GM15510 (cell line): ENCODE data around the gene ASB5.

Source experiments
- POLR2A ChIP-seq: IDR thresholded peaks from 3 replicates; pipeline ENCODE4 v1.6.1; 2011; ENCODE audit warnings: borderline replicate concordance; ENCODE audit not compliant: insufficient read length; ENCODE audit errors: extremely low read depth

The ASB5 gene

DNA sequence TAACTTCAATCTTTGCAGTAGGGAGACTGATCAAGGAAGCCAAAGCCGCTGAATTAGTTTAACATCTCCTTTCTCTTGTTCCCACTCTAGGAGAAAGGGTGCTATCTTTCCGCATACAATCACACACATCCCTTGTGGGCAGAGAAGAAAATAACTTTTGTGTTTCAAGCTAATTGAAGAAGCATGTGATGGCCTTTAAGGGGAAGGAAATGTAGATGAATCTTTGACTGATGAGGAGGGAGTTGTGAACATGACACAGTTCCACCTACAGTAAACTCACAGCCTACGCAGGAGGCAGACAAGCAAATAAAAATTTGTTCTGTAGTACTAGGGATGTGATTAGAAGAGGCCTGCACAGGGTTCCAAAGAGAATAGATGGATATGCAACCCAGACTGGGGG is 58.9 kb downstream of the ASB5 start:
- no peak for TF ChIP-seq POLR2A

DNA sequence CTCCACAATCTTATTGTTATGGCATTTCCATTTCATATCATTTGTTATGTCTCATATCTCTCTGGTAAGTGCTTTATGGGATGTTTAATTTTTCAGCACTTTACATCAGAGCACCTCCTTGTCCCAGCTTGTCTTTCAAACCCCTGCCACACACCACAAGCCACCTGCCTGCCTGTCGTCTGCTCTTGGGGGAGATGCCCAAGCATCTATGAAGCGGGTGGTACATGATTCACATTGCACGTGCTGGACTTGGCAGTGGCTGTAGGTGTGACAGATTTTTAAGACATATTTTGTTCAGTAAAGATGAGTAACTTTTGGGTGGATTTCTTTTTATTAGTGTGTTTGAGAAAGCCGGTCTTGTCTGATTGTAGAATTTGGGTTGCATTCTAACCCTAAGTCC is 59.5 kb downstream of the ASB5 start:
- TF ChIP-seq POLR2A, result no peak

DNA sequence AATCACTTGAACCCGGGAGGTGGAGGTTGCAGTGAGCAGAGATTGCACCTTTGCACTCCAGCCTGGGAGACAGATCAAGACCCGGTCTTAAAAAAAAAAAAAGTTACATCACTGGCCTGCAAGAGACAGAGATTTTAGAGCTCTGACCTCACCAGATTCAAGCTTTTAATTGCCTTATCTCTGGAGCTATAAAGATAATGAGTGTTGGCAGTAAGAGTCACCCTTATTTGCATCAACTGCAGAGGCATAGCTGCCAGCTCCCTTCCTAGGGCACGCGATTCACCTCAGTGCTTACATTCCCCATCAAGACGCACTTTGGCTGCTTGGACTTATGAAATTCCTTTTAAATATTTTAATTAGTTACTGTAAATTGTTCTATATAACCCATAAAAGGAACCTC is 61.2 kb downstream of the ASB5 start:
- no peak for TF ChIP-seq POLR2A

DNA sequence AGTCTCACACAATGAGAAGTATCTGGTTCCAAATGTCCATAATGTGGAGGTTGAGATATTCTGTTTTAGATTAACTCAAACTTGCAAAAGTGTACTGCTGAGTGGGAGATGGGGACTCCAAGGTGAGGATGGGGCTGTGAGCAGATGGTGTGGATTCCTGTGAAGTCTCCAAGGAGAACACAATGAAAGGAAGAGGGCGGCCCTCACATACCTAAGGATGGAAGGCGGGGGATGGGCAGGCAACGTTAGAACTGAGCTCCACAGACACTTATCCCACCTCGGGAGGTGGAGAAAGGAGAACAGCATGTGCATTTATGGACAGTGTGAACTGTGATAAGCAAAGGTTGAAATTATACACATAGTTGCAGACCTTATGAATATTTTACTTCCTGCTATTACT is 63.7 kb downstream of the ASB5 start:
- no peak for TF ChIP-seq POLR2A

DNA sequence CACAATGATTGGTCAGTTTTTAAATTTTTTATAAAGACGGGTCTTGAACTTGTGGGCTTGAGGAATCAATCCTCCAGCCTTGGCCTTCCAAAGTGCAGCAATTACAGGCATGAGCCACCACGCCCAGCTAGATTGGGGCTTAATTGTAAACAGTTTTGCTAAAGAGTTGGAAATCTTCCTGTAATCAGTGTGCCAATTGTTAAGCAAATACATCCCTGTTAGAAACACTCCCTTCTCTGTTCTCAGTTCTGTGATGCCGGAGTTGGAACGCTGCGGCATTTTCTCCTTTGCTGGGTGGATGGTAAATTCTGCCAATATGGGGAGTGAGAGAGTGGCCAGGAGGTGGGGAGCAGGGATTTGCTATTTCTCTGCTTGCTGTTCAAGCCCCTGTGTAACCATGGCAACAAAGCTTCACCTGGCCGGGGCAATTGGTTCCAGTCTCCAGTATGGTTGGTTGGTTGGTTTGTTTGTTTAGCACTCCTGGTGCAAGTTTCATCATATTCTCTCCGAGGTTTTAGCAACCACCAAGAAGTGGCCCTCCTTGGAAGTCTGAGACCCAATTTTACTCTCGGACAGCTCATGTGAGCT is 70.6 kb downstream of the ASB5 start:
- TF ChIP-seq POLR2A, result no peak

DNA sequence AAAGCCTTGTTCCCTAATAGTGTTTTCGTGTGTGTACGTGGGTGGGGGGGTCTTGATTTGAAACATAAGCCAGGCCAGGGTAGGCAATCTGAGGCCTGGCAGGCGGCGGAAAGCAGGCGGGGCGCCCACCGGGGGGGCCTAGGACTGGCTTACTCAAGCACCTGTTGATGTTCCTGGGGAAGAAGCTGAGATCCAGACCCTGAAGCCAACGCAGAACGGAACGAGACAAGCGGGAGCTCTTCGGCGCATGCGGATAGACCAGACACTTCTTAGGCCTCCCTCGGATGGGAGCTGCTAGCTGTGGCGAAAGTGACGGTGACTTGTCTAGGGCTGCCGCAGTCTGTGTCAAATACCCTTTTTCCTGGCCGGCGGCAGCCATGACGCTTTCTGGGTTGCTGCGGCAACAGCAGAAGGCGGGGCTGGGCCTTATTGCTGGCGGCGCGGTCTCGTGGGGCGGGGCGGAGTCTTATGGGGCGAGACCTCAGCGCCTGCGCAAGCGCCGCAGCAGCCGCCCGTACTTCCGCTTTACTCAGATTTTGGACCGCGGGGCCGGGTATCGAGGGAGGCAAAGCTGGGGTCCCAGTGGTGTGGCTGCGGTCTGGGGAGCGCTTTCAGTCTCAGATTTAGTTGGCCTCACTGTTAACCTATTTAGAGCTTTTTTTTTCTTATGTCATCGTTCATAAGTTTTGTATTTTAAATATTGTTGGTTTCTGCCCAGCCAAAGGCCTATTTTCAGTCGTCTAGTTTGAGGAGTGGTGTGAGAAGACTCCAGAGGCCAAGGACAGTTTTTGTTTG is 73.6 kb downstream of the ASB5 start, which contains the start of gene SPATA4:
TSS of gene SPATA4 (minus strand) at position 402 of the 795 bp plus-strand sequence. CDS start at position 379, 23 bp downstream.
- no peak for TF ChIP-seq POLR2A

DNA sequence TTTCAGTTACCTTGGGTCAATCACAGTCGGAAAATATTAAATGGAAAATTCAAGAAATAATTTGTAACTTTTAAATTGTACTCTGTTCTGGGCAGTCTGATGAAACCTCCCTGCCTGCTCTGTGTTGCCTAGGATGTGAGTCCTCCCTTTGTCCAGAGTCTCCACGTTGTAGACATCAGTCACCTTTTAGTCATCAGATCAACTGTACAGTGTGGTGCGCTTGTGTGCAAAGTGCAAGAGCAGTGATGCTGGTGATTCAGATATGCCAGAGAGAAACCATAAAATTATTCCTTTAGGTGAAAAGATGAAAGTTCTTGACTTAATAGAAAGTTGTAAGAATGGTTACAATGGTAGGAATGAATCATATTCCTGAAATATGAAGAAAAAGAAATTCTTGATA is 75.1 kb downstream of the ASB5 start:
- TF ChIP-seq POLR2A, result no peak

DNA sequence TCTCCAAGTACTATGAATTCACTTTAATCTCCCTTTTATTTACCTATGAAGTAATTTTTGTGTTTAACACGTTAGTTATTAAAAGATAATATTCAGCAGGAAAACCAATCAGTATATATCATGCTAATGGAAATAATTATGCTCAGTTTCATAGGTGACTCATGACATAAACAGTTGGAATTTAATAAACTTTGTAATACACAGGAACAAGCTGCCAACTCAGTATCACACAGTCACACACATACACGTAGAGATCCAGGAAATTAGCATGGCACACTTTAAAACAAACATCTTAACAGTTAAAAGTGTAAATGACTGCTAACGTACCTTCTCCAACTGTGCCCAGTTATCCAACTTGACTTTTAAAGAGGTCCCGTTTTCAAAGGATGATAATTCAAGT is 75.9 kb downstream of the ASB5 start:
- TF ChIP-seq POLR2A, result no peak

DNA sequence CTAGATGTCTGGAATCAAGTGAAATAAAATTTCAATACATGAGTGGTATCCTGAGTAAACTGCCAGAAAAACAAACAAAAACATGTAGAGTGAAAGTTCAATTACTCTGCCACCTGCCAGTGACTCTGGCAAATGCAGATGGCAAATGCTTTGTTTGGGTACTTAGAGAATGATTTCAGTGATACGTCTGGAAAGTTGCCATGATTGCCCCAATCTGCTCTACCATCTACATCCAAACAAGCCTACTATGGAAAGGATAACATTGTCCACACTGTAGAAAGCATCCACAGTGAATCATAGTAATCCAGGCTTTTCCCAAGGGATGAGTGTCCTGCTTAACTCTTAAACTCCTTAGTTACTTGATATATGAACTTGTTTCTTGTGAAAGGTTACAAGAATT is 77.0 kb downstream of the ASB5 start:
- TF ChIP-seq POLR2A, result no peak

DNA sequence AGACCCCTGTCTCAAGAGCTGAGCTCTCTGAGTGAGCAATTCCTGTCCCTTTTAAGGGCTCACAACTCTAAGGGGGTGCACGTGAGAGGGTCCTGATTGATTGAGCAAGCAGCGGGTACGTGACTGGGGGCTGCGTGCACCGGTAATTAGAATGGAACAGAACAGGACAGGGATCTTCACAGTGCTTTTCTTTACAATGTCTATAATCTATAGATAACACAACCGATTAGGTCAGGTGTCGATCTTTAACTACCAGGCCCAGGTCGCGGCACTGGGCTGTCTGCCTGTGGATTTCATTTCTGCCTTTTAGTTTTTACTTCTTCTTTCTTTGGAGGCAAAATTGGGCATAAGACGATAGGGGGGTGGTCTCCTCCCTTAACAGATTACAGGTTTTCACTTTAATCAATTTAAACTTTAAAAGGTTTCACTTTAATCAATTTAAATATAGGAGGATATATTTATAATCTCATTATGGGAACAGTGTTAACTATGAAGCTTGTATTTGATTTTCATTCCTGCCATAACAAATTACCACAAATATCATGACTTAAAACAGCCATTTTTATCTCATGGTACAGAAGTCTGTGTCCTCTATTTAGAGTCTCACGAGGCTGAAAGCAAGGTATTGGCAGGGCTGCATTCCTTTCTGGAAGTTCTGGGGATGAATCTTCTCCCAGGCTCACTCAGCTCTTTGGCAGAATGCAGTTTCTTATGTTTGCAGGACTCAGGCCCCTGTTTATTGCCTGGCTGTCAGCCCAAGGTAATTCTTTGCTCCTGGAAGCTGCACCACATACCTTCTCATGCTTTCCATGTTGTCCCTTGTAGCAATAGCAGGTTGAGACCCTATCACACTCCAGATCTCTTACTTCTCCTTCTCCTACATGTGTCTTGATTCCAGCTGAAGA is 78.9 kb downstream of the ASB5 start:
- TF ChIP-seq POLR2A, result no peak

DNA sequence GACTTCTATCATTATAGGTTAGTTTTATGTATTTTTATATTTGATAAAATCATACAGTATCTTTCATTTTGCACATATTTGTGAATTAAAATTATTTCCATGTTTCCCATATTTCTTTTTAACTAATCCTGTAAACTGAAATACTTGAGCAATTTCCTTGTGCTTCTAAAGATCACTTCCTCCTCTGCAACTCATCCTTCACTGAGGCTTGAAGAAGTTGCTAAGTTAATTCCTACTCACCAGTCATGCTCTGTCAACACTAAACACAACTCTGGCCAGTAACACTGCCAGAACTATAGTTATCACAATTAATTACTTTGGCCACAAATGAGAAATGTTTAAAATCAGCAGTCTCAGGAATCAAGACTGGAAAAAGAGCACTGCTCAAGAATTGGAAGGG is 80.4 kb downstream of the ASB5 start:
- TF ChIP-seq POLR2A, result no peak

DNA sequence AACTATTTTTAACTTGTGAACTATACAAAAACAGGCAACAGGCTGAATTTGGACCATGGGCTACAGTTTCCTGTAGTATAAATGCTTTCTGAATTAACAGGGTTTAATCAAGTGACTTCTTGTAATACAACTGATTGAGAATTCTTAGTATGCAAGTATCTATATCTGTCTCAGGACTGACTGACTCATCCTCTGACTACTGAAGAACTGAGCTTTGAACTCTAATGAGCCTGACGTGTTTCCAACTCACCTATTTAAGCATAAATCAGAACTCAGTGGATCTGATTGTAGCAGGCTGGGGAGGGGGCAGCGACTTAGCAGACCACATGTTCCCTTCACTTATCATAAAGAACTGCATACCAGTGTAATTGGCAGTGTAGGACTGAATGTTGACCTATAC is 81.4 kb downstream of the ASB5 start:
- no peak for TF ChIP-seq POLR2A

DNA sequence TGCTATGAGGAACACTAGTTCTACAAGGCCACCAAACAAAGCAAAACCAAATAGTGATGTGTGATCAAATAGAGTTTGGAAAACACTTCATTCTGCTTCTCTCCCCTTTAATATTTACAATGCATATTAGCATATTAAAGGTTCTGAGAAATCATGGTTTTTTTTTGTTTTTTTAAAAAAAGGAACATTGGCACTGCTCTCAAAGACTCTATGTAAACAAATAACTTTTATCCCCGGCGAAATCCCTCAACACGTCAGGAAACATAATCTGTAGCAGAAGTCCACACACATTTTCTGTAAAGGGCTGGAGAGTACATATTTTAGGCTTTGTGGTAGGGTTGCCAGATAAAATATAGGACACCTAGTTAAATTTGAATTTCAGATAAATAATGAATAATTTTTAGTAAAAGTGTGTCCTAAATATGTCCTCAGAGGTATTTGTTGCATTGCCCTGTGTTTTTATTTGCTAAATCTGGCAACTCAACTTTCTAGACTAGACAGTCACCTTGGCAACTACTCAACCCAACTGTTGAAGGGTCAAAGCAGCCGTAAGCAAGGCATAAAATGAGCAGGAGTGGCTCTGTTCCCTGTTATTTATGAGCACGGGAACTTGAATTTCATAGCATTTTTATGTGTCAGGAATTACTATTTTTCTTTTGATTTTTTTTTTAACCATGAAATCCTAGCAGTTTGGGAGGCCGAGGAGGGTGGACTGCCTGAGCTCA is 82.2 kb downstream of the ASB5 start:
- no peak for TF ChIP-seq POLR2A

DNA sequence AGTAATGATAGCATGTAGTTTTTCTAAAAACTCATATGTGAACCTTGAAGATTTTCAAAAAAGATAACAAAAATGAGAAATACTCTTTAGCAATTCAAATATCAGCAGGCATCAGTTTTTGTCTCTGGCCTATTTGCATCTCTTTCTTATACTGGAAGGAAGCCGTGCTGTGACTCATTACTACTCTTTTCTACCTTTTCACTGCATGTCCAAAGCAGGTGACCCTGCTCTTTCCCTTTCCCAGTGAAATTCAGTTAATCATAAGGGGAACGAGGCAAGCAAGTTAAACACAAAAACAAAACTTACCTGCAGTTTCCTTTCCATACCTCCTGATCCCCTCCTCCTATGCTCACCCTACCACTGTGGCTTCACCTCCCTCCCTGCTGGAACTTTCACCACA is 83.0 kb downstream of the ASB5 start:
- TF ChIP-seq POLR2A, result no peak

DNA sequence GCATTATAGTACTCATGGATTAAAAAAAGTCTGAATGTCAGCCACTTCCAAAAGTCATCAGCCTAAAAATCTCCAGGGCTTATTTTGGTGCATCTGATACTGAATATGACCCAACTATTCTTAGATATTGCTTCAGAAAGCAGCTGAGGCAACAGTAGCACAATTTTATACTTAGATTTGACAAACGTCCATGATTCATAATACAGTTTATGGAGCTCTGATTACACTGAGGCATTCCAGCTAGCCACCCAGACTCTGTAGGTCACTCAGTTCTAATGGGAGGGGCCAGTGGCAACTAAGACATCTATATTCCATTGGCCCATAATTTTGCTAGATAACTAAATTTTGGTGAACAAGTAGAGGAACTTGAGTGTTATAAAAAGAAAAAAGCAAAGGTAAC is 84.0 kb downstream of the ASB5 start:
- TF ChIP-seq POLR2A, result no peak
